ENCODE results near the gene SMAD7. TPM values are rescaled to one million over a fixed set of nuclear protein-coding genes. Genes with fewer than 3 reads are reported as not detected.
A peak's percentile ranks its signal among the peaks of the same experiment; 100 is the strongest.

The SMAD7 gene
- total and polyA plus RNA-seq, 2 experiments from 2014 or later = 6.8 to 51.7 TPM

DNA sequence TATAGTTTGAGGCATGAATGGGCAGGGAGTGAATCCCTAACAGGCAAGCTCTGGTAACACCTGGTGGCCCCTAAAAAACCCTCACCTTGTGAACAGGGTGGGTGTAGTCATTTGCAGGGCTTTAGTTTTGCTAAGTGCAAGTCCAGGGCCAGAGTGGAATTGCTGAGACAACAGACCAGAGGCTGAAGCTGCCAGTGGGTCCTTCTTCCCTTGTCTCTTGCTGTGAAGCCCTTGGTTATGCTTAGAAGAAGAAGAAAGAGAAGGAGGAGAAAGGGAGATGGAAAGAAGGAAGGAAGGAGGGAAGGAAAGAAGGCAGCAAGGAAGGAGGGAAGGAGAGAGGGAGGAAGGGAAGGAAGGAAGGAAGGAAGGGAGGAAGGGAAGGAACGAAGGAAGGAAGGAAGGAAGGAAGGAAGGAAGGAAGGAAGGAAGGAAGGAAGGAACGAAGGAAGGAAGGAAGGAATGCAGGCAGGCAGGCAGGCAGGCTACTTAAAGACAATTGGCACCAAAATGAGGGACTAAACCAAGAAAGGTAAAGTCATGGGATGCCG, 45.8 kb downstream of the SMAD7 start:
- Histone ChIP-seq H4K20me1 (ENCODE audit: insufficient read depth) (no peaks in the 10 kb centered on the region), H3K9me2 (ENCODE audit: insufficient read depth) (no peaks in the 10 kb centered on the region), H3K27me3 (replicated peaks; ENCODE audit: insufficient read depth) (no peaks in the 10 kb centered on the region), H3K79me2 (ENCODE audit: insufficient read depth) (no peaks in the 10 kb centered on the region), H3F3A (ENCODE audit: insufficient read depth) (peaks cover 38% of the 10 kb centered on the region), H3K9me3 (ENCODE audit: low read depth) (no peaks in the 10 kb centered on the region), H3K36me3 (ENCODE audit: low read depth) (no peaks in the 10 kb centered on the region), H2AFZ (no peak overlapping the region), H3K4me1 (ENCODE audit: insufficient read depth) (peaks cover 28% of the 10 kb centered on the region), H3K4me3 (no peak overlapping the region), H3K27ac (peak overlapping the region; percentile 35; the same call in 1 of the 2 replicates), H3K4me2 (ENCODE audit: unreplicated experiment) (no peak overlapping the region), H3K9ac (no peak overlapping the region)
- in situ Hi-C loops (cut with MboI) = no loop called here
- WGBS, 2 experiments (ENCODE audit: low coverage in 1 of 2, low lambda C conversion rate in 2 of 2, missing lambda C conversion rate in 2 of 2) = 88 to 94% methylated on average over 2 to 3 of the region's 3 CpGs
- TF ChIP-seq EZH2 (IDR thresholded peaks at IDR 0.05; ENCODE audit: insufficient read depth, poor library complexity, severe bottlenecking) (no peak), EZH2phosphoT487 (IDR thresholded peaks at IDR 0.05; ENCODE audit: insufficient read depth, low read depth) (no peak)
- DNase-seq = no peak

DNA sequence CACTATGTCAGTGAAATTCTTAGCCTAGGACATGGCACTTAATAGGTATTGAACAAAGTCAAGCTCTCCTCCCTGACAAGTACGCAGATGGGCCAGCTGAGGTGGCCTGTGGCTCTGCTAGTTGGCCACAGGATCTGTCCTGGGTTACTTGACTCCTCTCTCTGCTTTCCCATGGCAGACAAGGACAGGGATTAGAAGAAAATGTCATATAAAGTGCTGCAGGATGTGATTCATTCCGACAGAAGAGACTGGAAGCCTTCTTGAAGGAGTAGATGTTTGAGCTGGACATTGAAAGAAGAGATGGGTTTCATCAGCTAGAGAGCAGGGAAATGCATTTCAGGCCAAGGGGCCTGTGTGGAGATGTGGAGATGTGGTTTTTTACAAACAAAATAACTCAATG, 46.7 kb downstream of the SMAD7 start:
- no peak for DNase-seq
- Histone ChIP-seq H2AFZ (no peak overlapping the region), H4K20me1 (ENCODE audit: insufficient read depth) (no peaks in the 10 kb centered on the region), H3K27me3 (replicated peaks; ENCODE audit: insufficient read depth) (no peaks in the 10 kb centered on the region), H3K9me2 (ENCODE audit: insufficient read depth) (no peaks in the 10 kb centered on the region), H3K9ac (no peak overlapping the region), H3K9me3 (ENCODE audit: low read depth) (no peaks in the 10 kb centered on the region), H3K4me2 (ENCODE audit: unreplicated experiment) (no peak overlapping the region), H3K79me2 (ENCODE audit: insufficient read depth) (no peaks in the 10 kb centered on the region), H3F3A (ENCODE audit: insufficient read depth) (peaks cover 43% of the 10 kb centered on the region), H3K36me3 (ENCODE audit: low read depth) (no peaks in the 10 kb centered on the region), H3K4me1 (ENCODE audit: insufficient read depth) (peaks cover 28% of the 10 kb centered on the region), H3K4me3 (no peak overlapping the region), H3K27ac (peak overlapping the region; percentile 80; the same call in 1 of the 2 replicates)
- in situ Hi-C loops (cut with MboI) = no loop called here
- TF ChIP-seq EZH2phosphoT487 (IDR thresholded peaks at IDR 0.05; ENCODE audit: insufficient read depth, low read depth) (no peak), EZH2 (IDR thresholded peaks at IDR 0.05; ENCODE audit: insufficient read depth, poor library complexity, severe bottlenecking) (no peak)
- 92 to 96% methylated on average over 2 of the region's 2 CpGs for WGBS, 2 experiments (ENCODE audit: low coverage in 1 of 2, low lambda C conversion rate in 2 of 2, missing lambda C conversion rate in 2 of 2)

DNA sequence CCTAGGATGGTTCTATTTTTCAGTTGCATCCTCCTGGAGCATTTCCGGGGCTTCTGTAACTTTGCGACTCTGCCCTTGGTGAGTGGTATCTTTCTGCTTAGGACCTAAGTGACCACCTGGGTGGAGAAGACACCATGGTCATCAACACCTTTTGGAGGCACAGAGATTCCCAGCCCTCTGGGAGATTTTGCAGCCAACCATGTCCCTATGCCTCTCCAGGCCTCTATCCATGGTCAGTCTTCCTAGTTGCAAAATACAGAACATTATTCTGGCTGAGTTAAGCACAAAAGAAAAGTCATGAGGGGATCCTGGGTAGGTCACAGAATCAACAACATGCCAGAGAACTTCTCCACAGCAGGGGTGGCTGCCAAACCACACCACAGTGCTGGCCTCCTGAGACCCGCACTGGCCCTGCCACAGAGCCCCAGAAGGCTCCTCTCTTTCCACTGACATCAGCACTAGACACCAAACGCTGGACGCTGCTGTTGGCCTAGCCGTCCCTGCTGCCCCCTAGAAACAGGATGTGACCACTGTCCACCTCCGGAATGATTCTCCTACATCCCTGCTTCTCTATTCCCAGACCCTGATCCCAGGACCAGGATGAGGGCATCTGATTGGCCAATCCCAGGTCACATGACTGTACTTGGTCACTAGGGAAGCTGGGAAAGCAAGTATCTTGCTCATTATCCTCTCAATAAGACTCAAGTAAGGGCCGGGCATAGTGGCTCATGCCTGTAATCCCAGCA, 47.7 kb downstream of the SMAD7 start:
- no peak for TF ChIP-seq EZH2 (IDR thresholded peaks at IDR 0.05; ENCODE audit: insufficient read depth, poor library complexity, severe bottlenecking)
- Histone ChIP-seq H3K27me3 (replicated peaks; ENCODE audit: insufficient read depth) (no peaks in the 10 kb centered on the region), H3K9me3 (ENCODE audit: low read depth) (no peaks in the 10 kb centered on the region), H3F3A (ENCODE audit: insufficient read depth) (peaks cover 46% of the 10 kb centered on the region), H3K9ac (peak overlapping the region; percentile 81), H3K4me1 (ENCODE audit: insufficient read depth) (peaks cover 28% of the 10 kb centered on the region), H3K4me2 (ENCODE audit: unreplicated experiment) (peak overlapping the region; percentile 43), H3K36me3 (ENCODE audit: low read depth) (no peaks in the 10 kb centered on the region), H2AFZ (0 out of 2 replicates have a peak overlapping the region, but pooled peaks have one; percentile 80), H3K27ac (peak overlapping the region; percentile 80), H3K4me3 (no peak overlapping the region), H4K20me1 (ENCODE audit: insufficient read depth) (no peaks in the 10 kb centered on the region), H3K79me2 (ENCODE audit: insufficient read depth) (no peaks in the 10 kb centered on the region), H3K9me2 (ENCODE audit: insufficient read depth) (no peaks in the 10 kb centered on the region)
- in situ Hi-C loops (cut with MboI) = no loop called here
- 84 to 95% methylated on average over 8 of the region's 8 CpGs for WGBS, 2 experiments (ENCODE audit: low coverage in 1 of 2, low lambda C conversion rate in 2 of 2, missing lambda C conversion rate in 2 of 2)
- peak; percentile 44 for DNase-seq

DNA sequence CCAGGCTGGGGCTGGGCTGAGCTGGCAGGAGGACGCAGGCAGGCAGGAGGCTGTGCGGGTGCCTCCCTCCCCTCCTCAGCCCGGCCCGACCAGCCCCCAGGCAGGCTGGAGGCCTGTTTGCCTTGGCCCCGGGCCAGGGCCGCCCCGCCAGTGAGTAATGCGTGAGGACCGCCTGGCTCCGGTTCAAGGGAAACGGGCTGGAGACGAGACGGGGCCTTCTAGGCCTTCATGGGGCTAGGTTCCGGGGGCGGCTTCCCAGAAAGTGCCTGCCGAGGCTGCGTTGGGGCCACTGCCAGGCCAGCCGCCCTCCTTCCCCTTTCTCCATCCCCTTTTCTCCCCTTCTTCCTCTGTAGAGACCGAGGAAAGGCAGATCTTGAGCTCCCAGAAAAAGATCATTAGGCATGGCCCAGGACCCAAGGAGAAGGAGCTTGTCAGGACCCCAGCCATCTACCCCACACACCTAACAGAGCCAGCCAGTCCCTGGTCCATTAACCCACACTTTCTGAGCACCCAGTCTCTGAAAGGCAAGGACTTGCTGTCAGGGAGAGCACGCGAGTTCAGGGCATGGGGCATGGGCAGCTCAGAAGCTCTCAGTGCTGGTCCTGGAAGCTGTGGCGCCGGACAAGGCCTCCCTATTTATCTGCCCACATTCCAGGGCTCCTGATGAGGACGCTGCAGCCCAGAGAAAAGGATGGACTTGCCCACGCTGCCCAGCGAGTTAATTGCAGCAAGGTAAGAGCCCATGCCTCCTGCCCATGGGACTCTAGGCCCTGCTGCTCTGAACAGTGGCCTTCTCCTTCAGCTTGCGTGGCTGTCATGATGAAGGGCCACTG, 48.5 kb downstream of the SMAD7 start:
- H3K9ac ChIP-seq = peak overlapping the region; percentile 81
- in situ Hi-C loops (cut with MboI) = no loop called here

More for the DNA sequence above, 48.5 kb downstream of the SMAD7 start:
- H3K36me3 ChIP-seq (ENCODE audit: low read depth) = no peaks in the 10 kb centered on the region
- peaks cover 31% of the 10 kb centered on the region for H3K4me1 ChIP-seq (ENCODE audit: insufficient read depth)
- peak overlapping the region; percentile 20; the same call in 1 of the 2 replicates for H3K4me3 ChIP-seq
- H3K27ac ChIP-seq = peak overlapping the region; percentile 80
- TF ChIP-seq EZH2phosphoT487 (IDR thresholded peaks at IDR 0.05; ENCODE audit: insufficient read depth, low read depth) = no peak
- TF ChIP-seq EZH2 (IDR thresholded peaks at IDR 0.05; ENCODE audit: insufficient read depth, poor library complexity, severe bottlenecking) = no peak
- DNase-seq = peak; percentile 94
- H3K4me2 ChIP-seq (ENCODE audit: unreplicated experiment) = peak overlapping the region; percentile 43
- WGBS, 2 experiments (ENCODE audit: low coverage in 1 of 2, low lambda C conversion rate in 2 of 2, missing lambda C conversion rate in 2 of 2) = 28 to 30% methylated on average over 27 of the region's 27 CpGs
- peak overlapping the region; percentile 80 for H2AFZ ChIP-seq
- no peaks in the 10 kb centered on the region for H4K20me1 ChIP-seq (ENCODE audit: insufficient read depth)
- no peaks in the 10 kb centered on the region for H3K9me3 ChIP-seq (ENCODE audit: low read depth)
- H3K9me2 ChIP-seq (ENCODE audit: insufficient read depth) = no peaks in the 10 kb centered on the region
- H3K79me2 ChIP-seq (ENCODE audit: insufficient read depth) = no peaks in the 10 kb centered on the region
- no peaks in the 10 kb centered on the region for H3K27me3 ChIP-seq (replicated peaks; ENCODE audit: insufficient read depth)
- H3F3A ChIP-seq (ENCODE audit: insufficient read depth) = peaks cover 46% of the 10 kb centered on the region

Data from GM23248 (cell line).